Ishikawa (cell line): ENCODE data around the gene HTR3B.

Experiments
- CEBPB ChIP-seq: IDR thresholded peaks from 2 replicates; pipeline ENCODE4 v1.6.1; 2012
- CREB1 ChIP-seq: IDR thresholded peaks from 2 replicates; pipeline ENCODE4 v1.6.1; 2012; ENCODE audit warnings: low read depth
- EGR1 ChIP-seq: IDR thresholded peaks from 2 replicates; pipeline ENCODE4 v1.6.1; 2012
- EP300 ChIP-seq: IDR thresholded peaks from 2 replicates; pipeline ENCODE4 v1.6.1; 2012; ENCODE audit warnings: borderline replicate concordance
- FOXM1 ChIP-seq: IDR thresholded peaks from 2 replicates; pipeline ENCODE4 v1.6.1; 2012; ENCODE audit warnings: low read depth, borderline replicate concordance
- MAX ChIP-seq: IDR thresholded peaks from 2 replicates; pipeline ENCODE4 v1.6.1; 2012
- NFIC ChIP-seq: IDR thresholded peaks from 2 replicates; pipeline ENCODE4 v1.6.1; 2012
- RAD21 ChIP-seq: IDR thresholded peaks from 2 replicates; pipeline ENCODE4 v1.6.1; 2012; ENCODE audit warnings: low read depth
- TAF1 ChIP-seq: IDR thresholded peaks from 2 replicates; pipeline ENCODE4 v1.6.1; 2012; ENCODE audit warnings: low read depth, mild to moderate bottlenecking
- TCF12 ChIP-seq: IDR thresholded peaks from 2 replicates; pipeline ENCODE4 v1.6.1; 2012; ENCODE audit warnings: low read depth
- TEAD4 ChIP-seq: IDR thresholded peaks from 2 replicates; pipeline ENCODE4 v1.6.1; 2012
- USF1 ChIP-seq: IDR thresholded peaks from 2 replicates; pipeline ENCODE4 v1.6.1; 2012
- YY1 ChIP-seq: IDR thresholded peaks from 2 replicates; pipeline ENCODE4 v1.6.1; 2012; ENCODE audit warnings: low read depth
- ZBTB7A ChIP-seq: IDR thresholded peaks from 2 replicates; pipeline ENCODE4 v1.6.1; 2012; ENCODE audit warnings: low read depth
- TF ChIP-seq, protein P1 (sequence below): IDR thresholded peaks from 2 replicates; pipeline ENCODE4 v1.6.1; 2012; ENCODE audit warnings: low read depth, mild to moderate bottlenecking

Gene HTR3B

GRCh38 chr11:113880971-113881370, 23.6 kb upstream of the HTR3B start:
- TF ChIP-seq ZBTB7A (no peak), NFIC (no peak), TEAD4 (no peak), YY1 (no peak), TAF1 (no peak), EP300 (no peak), EGR1 (no peak), CREB1 (no peak)

- TF ChIP-seq USF1 (no peak), YY1 (no peak), FOXM1 (no peak), TAF1 (no peak), RAD21 (no peak), NFIC (no peak), CREB1 (no peak)
Measured at GRCh38 chr11:113881856-113882255, 22.7 kb upstream of the HTR3B start.

GRCh38 chr11:113884361-113884836, 20.2 kb upstream of the HTR3B start:
- TF ChIP-seq RAD21 (no peak), FOXM1 (no peak), TEAD4 (peak; percentile 64; the same call in 1 of the 2 replicates), CEBPB (peak; percentile 87), TCF12 (no peak), TAF1 (no peak)

DNA sequence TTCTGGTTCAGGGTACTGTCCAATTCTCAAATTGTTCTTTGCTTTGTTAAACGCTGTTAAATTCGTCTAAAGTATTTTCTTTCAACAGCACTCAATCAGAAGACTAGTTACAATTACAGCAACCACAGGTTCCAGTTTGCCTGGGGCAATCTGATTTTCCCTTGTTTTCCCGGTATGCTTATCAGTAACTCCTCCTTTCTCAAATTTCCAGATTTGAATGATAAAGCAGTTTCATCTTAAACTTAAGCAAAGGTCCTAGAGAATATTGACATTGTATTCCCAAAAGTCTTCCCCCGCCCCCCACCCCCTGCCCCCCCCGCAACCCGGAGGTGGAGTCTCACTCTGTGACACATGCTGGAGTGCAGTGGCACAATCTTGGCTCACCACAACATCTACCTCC, 18.7 kb upstream of the HTR3B start:
- no peak for TF ChIP-seq MAX
- no peak for TF ChIP-seq YY1

DNA sequence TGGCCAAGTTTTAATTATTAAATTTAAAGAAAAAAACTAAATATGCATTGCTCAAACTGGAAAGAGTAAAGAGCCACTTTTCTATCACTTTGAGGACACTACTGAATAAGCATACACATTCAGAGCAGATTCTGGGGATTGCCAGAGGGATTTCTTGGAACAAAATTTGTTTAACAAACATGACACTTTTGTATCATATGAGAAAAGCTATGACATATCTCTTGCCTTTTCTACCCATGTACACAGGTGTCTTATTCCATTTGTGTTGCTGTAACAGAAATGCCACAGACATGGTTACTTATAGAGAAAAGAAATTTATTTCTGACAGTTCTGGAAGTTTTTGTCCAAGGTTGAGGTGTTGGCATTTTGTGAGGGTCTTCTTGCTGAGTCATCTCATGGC, 15.7 kb upstream of the HTR3B start:
- TF ChIP-seq TCF12 = no peak
- TF ChIP-seq NFIC = no peak
- no peak for TF ChIP-seq ZBTB7A
- TF ChIP-seq YY1 = no peak
- TF ChIP-seq CREB1 = no peak
- TF ChIP-seq, protein P1, sequence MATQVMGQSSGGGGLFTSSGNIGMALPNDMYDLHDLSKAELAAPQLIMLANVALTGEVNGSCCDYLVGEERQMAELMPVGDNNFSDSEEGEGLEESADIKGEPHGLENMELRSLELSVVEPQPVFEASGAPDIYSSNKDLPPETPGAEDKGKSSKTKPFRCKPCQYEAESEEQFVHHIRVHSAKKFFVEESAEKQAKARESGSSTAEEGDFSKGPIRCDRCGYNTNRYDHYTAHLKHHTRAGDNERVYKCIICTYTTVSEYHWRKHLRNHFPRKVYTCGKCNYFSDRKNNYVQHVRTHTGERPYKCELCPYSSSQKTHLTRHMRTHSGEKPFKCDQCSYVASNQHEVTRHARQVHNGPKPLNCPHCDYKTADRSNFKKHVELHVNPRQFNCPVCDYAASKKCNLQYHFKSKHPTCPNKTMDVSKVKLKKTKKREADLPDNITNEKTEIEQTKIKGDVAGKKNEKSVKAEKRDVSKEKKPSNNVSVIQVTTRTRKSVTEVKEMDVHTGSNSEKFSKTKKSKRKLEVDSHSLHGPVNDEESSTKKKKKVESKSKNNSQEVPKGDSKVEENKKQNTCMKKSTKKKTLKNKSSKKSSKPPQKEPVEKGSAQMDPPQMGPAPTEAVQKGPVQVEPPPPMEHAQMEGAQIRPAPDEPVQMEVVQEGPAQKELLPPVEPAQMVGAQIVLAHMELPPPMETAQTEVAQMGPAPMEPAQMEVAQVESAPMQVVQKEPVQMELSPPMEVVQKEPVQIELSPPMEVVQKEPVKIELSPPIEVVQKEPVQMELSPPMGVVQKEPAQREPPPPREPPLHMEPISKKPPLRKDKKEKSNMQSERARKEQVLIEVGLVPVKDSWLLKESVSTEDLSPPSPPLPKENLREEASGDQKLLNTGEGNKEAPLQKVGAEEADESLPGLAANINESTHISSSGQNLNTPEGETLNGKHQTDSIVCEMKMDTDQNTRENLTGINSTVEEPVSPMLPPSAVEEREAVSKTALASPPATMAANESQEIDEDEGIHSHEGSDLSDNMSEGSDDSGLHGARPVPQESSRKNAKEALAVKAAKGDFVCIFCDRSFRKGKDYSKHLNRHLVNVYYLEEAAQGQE = no peak
- no peak for TF ChIP-seq CEBPB
- no peak for TF ChIP-seq EP300
- no peak for TF ChIP-seq USF1
- no peak for TF ChIP-seq EGR1
- TF ChIP-seq FOXM1 = no peak
- TF ChIP-seq TEAD4 = no peak
- TF ChIP-seq TAF1 = no peak
- no peak for TF ChIP-seq MAX
- TF ChIP-seq RAD21 = no peak

GRCh38 chr11:113894421-113894996, 10.1 kb upstream of the HTR3B start:
- TF ChIP-seq MAX (no peak), CEBPB (no peak), NFIC (no peak), USF1 (no peak), EGR1 (no peak), FOXM1 (no peak), ZBTB7A (no peak), TCF12 (no peak), TAF1 (no peak), YY1 (no peak), CREB1 (no peak), EP300 (no peak), RAD21 (no peak)
- TF ChIP-seq, protein P1 = no peak
